GM13976 (cell line): ENCODE data around the gene SLC34A1.

Source experiments
- DNase-seq: peaks from one replicate; pipeline ENCODE4 v3.0.0; 2012; ENCODE audit warnings: low spot score
- in situ Hi-C: fragments of 300-500 bp; cut with MboI; formaldehyde crosslinking; loops from one replicate; pipeline ENCODE4 v1.12.0; 2022; ENCODE audit warnings: low sequenced_read_pairs, mixed read lengths, inconsistent platforms; ENCODE audit not compliant: unreplicated experiment
- TF ChIP-seq, protein P1 (sequence below): IDR thresholded peaks from 2 replicates; pipeline ENCODE4 v1.5.1; 2012; ENCODE audit warnings: borderline replicate concordance, mild to moderate bottlenecking; ENCODE audit not compliant: insufficient read depth; ENCODE audit errors: extremely low read depth, missing control alignments, control extremely low read depth

Gene SLC34A1

DNA sequence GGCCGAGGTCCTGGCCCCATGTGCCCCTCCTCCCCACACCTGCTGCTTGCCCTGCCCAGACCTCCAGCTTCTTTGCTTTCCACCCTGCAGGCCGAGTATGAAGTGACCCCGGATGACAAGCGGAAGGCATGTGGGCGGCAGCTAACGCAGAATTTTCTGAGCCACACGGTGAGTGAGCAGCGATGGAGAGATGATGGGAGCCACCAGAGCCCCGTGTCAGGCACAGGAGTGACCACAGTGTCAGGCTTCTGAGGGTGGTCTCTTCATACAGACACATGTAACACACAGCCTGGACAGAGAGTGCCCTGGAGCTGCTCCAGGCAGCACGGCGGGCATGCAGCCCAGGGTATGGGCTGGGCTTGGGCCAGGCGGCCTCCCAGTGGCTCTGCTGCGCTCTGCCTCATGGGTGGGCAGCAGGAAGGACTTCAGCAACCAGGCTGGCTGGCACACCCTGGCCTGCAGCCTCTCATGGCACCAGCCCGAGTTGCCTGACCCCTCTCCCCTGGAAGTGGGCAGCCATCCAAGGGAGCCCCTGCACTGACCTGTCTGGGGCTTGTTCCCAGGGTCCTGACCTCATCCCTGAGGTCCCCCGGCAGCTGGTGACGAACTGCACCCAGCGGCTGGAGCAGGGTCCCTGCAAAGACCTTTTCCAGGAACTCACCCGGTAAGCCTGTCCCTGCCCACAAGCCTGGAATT lies 48.1 kb downstream of the SLC34A1 start:
- TF ChIP-seq, protein P1, sequence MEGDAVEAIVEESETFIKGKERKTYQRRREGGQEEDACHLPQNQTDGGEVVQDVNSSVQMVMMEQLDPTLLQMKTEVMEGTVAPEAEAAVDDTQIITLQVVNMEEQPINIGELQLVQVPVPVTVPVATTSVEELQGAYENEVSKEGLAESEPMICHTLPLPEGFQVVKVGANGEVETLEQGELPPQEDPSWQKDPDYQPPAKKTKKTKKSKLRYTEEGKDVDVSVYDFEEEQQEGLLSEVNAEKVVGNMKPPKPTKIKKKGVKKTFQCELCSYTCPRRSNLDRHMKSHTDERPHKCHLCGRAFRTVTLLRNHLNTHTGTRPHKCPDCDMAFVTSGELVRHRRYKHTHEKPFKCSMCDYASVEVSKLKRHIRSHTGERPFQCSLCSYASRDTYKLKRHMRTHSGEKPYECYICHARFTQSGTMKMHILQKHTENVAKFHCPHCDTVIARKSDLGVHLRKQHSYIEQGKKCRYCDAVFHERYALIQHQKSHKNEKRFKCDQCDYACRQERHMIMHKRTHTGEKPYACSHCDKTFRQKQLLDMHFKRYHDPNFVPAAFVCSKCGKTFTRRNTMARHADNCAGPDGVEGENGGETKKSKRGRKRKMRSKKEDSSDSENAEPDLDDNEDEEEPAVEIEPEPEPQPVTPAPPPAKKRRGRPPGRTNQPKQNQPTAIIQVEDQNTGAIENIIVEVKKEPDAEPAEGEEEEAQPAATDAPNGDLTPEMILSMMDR, result no peak
- DNase-seq, result peak; percentile 52
- in situ Hi-C loops, result no loop called here

DNA sequence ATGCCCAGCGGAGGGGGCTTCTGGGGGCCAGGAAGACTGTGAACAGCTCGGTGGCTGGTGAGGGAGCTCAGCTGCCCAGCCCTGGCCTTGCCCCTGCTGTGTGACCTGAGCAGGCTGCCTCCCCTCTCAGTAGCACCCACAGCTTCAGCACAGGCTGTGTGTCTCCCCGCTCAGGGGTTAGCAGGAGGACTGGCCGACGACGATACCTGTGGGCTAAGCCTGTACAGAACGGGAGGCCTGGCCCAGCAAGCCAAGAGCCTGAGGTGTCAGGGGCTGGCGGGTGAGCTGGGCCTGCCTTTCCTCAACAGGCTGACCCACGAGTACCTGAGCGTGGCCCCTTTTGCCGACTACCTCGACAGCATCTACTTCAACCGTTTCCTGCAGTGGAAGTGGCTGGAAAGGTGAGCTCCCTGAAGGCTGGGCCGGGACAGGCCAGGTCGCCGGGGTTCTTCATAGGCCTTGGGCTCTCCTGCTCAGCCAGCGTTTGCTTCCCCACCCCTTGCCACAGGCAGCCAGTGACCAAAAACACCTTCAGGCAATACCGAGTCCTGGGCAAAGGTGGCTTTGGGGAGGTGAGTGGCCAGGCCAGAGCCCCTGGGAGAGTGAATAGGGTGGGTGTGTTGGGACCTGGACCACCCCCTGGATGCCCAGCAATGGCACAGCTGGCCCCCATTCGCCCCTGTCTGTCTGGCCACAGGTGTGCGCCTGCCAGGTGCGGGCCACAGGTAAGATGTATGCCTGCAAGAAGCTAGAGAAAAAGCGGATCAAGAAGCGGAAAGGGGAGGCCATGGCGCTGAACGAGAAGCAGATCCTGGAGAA lies 48.8 kb downstream of the SLC34A1 start:
- in situ Hi-C loops, result no loop called here

DNA sequence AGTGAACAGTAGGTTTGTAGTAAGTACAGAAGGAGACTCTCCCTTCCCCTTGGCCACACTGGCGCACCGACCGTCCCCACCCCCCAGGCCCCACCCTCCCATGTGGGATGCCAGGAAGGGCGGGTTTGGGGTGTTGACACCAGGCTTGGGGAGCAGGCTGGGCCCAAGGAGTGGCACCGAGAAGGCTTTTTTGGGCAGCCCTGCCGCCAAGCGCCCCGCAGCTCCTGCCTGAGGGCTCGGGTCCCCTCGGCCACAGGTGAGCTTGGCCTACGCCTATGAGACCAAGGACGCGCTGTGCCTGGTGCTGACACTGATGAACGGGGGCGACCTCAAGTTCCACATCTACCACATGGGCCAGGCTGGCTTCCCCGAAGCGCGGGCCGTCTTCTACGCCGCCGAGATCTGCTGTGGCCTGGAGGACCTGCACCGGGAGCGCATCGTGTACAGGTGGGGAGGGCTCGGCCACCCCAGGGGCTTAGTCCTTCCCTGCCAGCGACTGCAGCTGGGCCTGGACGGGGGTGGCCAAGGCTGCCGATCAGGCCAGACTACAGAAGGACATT lies 49.5 kb downstream of the SLC34A1 start:
- DNase-seq, result no peak
- in situ Hi-C loops, result no loop called here
- TF ChIP-seq, protein P1, result no peak

More for the DNA sequence above, 48.8 kb downstream of the SLC34A1 start:
- DNase-seq, result no peak
- TF ChIP-seq, protein P1, result no peak

DNA sequence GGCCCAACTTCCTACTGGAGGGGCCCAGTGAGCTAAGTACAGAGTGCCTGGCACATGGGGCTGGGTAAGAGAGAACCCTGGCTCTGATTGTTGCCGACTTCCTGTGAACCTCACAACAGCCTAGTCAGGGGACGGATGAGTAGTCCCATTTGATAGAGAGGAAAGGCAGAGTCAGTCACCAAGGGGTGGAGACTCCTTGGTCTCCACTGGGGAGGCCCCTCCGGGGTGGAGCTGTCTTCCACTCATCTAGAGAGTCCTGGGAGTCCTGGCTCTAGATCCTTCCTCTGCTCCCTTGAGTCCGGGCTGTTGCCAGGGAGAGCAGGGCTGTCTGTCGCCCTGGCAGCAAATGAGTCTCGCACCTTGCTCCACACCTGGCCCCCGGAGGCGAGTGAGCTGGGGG lies 50.2 kb downstream of the SLC34A1 start:
- TF ChIP-seq, protein P1, result no peak
- in situ Hi-C loops, result no loop called here
- no peak for DNase-seq

DNA sequence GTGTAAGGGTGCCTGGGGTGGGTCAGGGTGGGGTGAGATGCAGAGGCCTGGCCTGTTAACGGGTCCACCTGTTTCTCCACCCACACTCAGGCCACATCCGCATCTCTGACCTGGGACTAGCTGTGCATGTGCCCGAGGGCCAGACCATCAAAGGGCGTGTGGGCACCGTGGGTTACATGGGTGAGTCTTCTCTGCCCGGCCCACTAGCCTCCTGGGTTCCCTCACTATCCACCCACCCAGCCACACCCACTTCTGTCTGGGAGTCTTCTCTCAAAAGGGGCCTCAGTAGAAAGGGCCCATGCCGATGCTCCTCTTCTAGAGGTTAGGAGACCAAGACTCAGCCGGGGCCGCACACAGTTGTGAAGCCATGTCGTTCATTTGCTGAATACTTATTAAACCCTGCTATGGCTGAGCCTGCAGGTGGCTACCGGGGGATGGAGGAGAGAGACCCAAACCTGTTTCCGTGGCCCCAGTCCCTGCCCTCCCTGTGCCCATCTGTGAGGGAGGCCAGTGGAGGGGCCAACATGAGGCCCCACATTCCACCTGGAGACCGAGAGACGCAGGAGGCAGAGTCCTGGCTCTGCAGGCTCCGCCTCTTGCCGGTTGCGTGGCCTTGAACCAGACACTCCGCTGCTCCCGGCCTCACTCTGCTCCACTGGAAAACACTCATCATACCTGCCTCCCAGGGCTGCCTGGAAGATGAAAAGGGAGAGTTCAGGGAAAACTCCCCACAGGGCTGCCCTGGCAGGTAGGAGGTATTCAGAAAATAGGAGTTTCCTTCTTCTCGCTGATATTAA lies 50.9 kb downstream of the SLC34A1 start:
- no peak for DNase-seq
- TF ChIP-seq, protein P1, result no peak
- in situ Hi-C loops, result no loop called here
